Osteocyte (in vitro differentiated cells): ENCODE data around the gene DNER. TPM values are rescaled to one million over a fixed set of nuclear protein-coding genes. Genes with fewer than 3 reads are reported as not detected.

Experiments used
- DNase-seq: peaks from one replicate; pipeline ENCODE4 v3.0.0; 2021; ENCODE audit warnings: mixed read lengths; ENCODE audit not compliant: unreplicated experiment; ENCODE audit errors: extremely low spot score
- H3K27ac Mint-ChIP-seq: one replicate; pipeline ENCODE4 v1.8.0; 2021; ENCODE audit warnings: mild to moderate bottlenecking, mixed read lengths; ENCODE audit not compliant: unreplicated experiment
- H3K27me3 Mint-ChIP-seq: one replicate; pipeline ENCODE4 v1.8.0; 2021; ENCODE audit warnings: mixed read lengths; ENCODE audit not compliant: unreplicated experiment
- H3K36me3 Mint-ChIP-seq: one replicate; pipeline ENCODE4 v1.8.0; 2021; ENCODE audit warnings: mixed read lengths; ENCODE audit not compliant: unreplicated experiment
- H3K4me1 Mint-ChIP-seq: one replicate; pipeline ENCODE4 v1.8.0; 2021; ENCODE audit warnings: mixed read lengths; ENCODE audit not compliant: unreplicated experiment
- H3K4me3 Mint-ChIP-seq: one replicate; pipeline ENCODE4 v1.8.0; 2021; ENCODE audit warnings: mild to moderate bottlenecking, moderate library complexity, mixed read lengths; ENCODE audit not compliant: unreplicated experiment
- H3K9me3 Mint-ChIP-seq: one replicate; pipeline ENCODE4 v1.8.0; 2021; ENCODE audit warnings: mixed read lengths; ENCODE audit not compliant: unreplicated experiment
- CTCF ChIP-seq: fragments of 200-600 bp; sonication (generic); IDR thresholded peaks from 2 replicates; pipeline ENCODE4 v1.5.0; 2021; ENCODE audit warnings: antibody characterized with exemption, mild to moderate bottlenecking, moderate library complexity
- total RNA-seq: library from RNA; stranded (reverse); gene quantifications from 2 replicates; pipeline ENCODE4 v1.2.1, GENCODE V29; 2021

Gene DNER
- total RNA-seq, 1 donor from 2014 or later, result 0.19 TPM

DNA sequence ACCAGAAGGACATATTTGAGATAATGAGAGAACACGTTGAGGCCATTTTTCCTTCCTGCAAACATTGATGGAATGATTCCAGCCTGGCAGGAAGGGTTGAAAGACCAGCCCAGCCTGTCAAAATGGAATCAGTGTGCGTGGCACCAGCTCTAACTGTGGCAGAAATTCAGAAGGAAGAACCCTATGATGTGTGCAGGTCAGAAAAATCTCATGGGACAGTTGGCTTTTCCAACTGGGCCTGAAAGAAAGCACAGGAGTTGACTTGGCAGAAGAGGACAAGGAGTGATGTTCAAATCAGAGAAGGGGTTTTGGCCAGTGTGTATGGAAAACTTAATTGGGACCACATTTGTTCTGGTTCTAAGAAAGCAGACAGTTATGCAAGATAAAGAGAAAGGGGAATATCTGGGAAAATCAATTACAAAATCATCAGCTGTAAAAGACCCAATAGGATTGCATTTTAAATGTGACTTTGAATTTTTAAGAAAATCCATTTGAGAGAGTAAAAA is 250.5 kb downstream of the DNER start:
- H3K9me3 Mint-ChIP-seq, result no peaks in the 10 kb centered on the region
- H3K27me3 Mint-ChIP-seq, result peaks cover 18% of the 10 kb centered on the region
- peaks cover 7% of the 10 kb centered on the region for H3K4me1 Mint-ChIP-seq
- H3K27ac Mint-ChIP-seq, result no peak overlapping the region
- H3K36me3 Mint-ChIP-seq, result no peaks in the 10 kb centered on the region
- no peak for DNase-seq
- no peak overlapping the region for H3K4me3 Mint-ChIP-seq
- TF ChIP-seq CTCF, result no peak

- Mint-ChIP-seq H3K36me3 (no peaks in the 10 kb centered on the region), H3K4me1 (peaks cover 7% of the 10 kb centered on the region), H3K4me3 (no peak overlapping the region), H3K9me3 (no peaks in the 10 kb centered on the region), H3K27me3 (peaks cover 14% of the 10 kb centered on the region), H3K27ac (no peak overlapping the region)
- no peak for TF ChIP-seq CTCF
- DNase-seq, result no peak
These were observed 252.2 kb downstream of the DNER start for GRCh38 chr2:229462112-229462511.

DNA sequence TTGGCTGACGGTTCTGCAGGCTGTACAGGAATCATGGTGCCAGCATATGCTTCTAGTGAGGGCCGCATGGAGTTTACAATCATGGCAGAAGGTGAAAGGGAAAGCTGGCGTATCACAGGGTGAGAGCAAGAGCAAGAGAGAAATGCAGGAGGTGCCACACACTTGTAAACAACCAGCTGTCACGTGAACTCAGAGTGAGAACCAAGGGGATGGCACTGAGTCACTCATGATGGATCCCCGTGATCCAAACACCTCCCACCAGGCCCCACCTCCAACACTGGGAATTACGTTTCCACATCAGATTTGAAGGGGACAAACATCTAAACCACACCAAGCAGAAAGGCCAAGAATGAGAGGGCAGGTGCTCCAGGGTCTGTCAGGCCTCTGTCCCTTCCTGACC is 258.3 kb downstream of the DNER start:
- DNase-seq, result no peak
- H3K27ac Mint-ChIP-seq, result no peak overlapping the region
- H3K4me3 Mint-ChIP-seq, result no peak overlapping the region
- peaks cover 10% of the 10 kb centered on the region for H3K4me1 Mint-ChIP-seq
- H3K27me3 Mint-ChIP-seq, result no peaks in the 10 kb centered on the region
- no peaks in the 10 kb centered on the region for H3K36me3 Mint-ChIP-seq
- H3K9me3 Mint-ChIP-seq, result no peaks in the 10 kb centered on the region
- TF ChIP-seq CTCF, result no peak

DNA sequence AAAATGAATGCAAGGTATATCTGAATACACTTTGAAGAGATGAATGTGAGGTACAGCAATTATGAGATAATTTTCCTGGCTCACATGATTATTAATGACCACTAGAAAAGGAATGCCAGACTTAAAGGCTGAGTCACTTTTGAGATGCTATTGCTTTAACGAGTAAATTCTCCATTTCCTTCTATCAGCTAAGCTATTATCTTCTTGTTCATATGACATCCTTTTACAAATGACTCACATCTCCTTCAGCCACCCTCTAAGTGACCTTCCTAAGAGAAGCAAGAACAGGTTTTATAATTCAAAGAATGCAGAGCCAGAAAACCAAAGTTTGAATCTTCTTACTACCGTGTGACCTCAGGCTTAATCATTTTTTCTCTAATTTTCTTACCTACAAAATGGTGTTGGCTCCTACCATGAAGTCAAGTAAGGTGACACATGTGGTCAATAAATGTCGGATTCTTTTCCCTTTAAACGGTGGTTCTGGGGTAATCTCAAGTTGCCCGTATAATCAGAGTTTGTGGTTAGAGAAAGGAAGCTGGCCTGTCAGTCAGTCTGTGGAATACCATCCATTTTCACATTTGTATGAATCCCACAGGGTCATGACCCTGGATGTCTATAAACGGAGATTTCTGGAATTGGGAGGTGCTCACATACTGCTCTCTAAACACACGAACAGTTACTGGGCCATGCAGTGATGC is 259.3 kb downstream of the DNER start:
- Mint-ChIP-seq H3K9me3 (no peaks in the 10 kb centered on the region), H3K4me1 (peaks cover 10% of the 10 kb centered on the region), H3K4me3 (no peak overlapping the region), H3K36me3 (no peaks in the 10 kb centered on the region), H3K27ac (peak overlapping the region; percentile 52), H3K27me3 (no peaks in the 10 kb centered on the region)
- no peak for TF ChIP-seq CTCF
- DNase-seq, result no peak

DNA sequence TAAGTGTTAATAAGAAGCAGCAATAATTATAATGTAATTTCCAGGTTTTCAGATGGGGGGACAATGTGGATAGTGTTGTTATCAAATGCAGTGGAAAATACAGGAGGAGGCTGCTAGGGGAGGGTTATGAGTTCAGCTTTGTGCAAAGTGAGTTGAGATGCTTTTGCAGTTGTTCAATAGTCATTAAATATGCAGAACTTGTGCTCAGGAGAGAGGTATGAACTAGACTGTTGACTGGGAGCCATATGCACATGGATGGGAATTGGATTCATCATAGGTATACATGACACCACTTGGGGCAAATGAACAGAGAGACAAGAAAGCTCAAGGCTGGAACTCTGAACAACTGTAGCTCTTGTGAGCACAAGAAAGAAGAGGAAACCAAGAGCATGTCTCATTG is 261.1 kb downstream of the DNER start:
- DNase-seq, result no peak
- Mint-ChIP-seq H3K4me3 (no peak overlapping the region), H3K36me3 (no peaks in the 10 kb centered on the region), H3K4me1 (peaks cover 10% of the 10 kb centered on the region), H3K27ac (no peak overlapping the region), H3K9me3 (no peaks in the 10 kb centered on the region), H3K27me3 (no peaks in the 10 kb centered on the region)
- TF ChIP-seq CTCF, result no peak
